IgD-negative memory B cell (primary cell): ENCODE measurements around the gene NAV2. TPM values are rescaled to one million over a fixed set of nuclear protein-coding genes. Genes with fewer than 3 reads are reported as not detected.

Source experiments
- H3K27ac Mint-ChIP-seq, 3 donors: one replicate each; pipeline ENCODE4 v1.8.0; 2020 to 2022; ENCODE audit warnings: mild to moderate bottlenecking in 3 of 3, mixed read lengths in 3 of 3, moderate library complexity in 1 of 3
- H3K27me3 Mint-ChIP-seq: one replicate; pipeline ENCODE4 v1.8.0; 2021; ENCODE audit warnings: mixed read lengths
- H3K36me3 Mint-ChIP-seq: one replicate; pipeline ENCODE4 v1.8.0; 2020; ENCODE audit warnings: mild to moderate bottlenecking, mixed read lengths
- H3K4me1 Mint-ChIP-seq, 3 donors: one replicate each; pipeline ENCODE4 v1.8.0; 2020 to 2022; ENCODE audit warnings: mixed read lengths in 3 of 3, mild to moderate bottlenecking in 1 of 3
- H3K4me3 Mint-ChIP-seq, 4 donors: one replicate each; pipeline ENCODE4 v1.8.0; 2020 to 2022; ENCODE audit warnings: mild to moderate bottlenecking in 4 of 4, mixed read lengths in 4 of 4, moderate library complexity in 3 of 4
- H3K9me3 Mint-ChIP-seq, 3 donors: one replicate each; pipeline ENCODE4 v1.8.0; 2020 to 2021; ENCODE audit warnings: mixed read lengths in 3 of 3, mild to moderate bottlenecking in 1 of 3
- polyA plus RNA-seq: library from polyadenylated mRNA; unstranded; fragments of 300-500 nt; fragmentation: Illumina TruSeq; gene quantifications from one replicate; pipeline ENCODE4 v1.2.3, GENCODE V29; 2021

The NAV2 gene
- polyA plus RNA-seq, 1 donor from 2014 or later, result 0.19 TPM

DNA sequence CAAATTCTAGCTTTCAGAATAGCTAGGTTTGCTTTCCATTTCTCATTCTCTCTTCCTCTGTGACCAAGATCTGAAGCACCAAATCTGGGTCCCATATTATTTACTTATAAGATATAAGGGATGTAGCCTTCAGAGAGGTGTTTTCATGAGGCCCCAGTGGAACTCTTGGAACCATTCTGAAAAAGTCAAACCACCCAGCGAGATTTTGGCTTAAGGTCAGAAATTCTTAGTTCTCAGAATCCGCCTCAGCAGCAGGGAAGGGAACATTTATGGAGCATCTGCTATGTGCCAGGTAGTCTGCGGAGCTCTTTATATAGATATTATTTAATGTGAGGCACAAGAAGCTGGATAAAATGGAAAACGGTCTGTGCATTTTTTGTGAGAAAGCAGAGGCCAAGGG is 6.3 kb downstream of the NAV2 start:
- no peaks in the 10 kb centered on the region for H3K9me3 Mint-ChIP-seq
- H3K27me3 Mint-ChIP-seq, result peaks cover 27% of the 10 kb centered on the region
- H3K4me1 Mint-ChIP-seq, result peaks cover 2 to 6% (median 5%) of the 10 kb centered on the region in 3 donors
- H3K36me3 Mint-ChIP-seq, result peaks cover 3% of the 10 kb centered on the region
- H3K27ac Mint-ChIP-seq, result no peak overlapping the region
- H3K4me3 Mint-ChIP-seq, result no peak overlapping the region

DNA sequence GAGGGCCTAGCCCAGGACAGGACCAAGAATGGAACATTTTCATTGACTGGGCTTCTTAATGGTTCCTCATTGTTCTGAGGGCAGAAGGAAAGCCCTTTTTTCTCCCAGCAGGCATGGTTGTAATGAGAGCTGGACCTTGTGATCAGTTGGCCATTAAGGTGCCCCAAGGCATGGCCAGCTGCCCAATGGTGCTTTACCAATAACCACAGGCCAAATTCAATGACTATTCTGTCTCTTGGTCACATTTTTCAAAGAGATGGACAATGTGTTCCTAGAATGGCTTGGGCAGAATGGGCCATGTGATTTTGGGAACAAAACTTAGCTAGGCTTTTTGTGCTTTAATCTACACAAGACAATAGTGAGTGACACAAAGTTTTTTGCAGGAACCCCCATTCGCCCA is 7.3 kb downstream of the NAV2 start:
- H3K27ac Mint-ChIP-seq, result no peak overlapping the region
- H3K27me3 Mint-ChIP-seq, result peaks cover 17% of the 10 kb centered on the region
- H3K9me3 Mint-ChIP-seq, result no peaks in the 10 kb centered on the region
- H3K4me3 Mint-ChIP-seq, result no peak overlapping the region
- H3K4me1 Mint-ChIP-seq, result no peaks in the 10 kb centered on the region
- peaks cover 3% of the 10 kb centered on the region for H3K36me3 Mint-ChIP-seq

DNA sequence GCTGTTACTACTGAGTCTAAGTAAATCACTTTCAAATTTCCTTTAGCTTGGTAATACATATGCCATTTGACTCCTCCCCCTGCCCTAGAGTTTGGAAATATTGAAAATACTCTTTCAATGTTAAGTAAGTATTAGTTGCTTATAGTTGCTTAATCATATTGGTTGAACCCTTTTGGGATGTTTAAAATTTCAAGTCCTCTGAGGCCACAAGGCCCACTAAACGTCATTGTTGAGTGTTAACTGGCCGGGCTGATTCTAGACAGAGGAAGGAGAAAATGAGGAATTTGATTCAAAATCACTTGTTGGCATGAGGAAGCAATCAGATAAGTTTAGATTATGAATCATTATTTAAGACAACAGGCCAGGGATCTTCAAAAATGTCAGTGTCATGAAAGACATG is 8.5 kb downstream of the NAV2 start:
- H3K27ac Mint-ChIP-seq, result no peak overlapping the region
- peaks cover 3% of the 10 kb centered on the region for H3K36me3 Mint-ChIP-seq
- H3K9me3 Mint-ChIP-seq, result no peaks in the 10 kb centered on the region
- no peak overlapping the region for H3K4me3 Mint-ChIP-seq
- no peaks in the 10 kb centered on the region for H3K4me1 Mint-ChIP-seq
- H3K27me3 Mint-ChIP-seq, result peaks cover 11% of the 10 kb centered on the region

DNA sequence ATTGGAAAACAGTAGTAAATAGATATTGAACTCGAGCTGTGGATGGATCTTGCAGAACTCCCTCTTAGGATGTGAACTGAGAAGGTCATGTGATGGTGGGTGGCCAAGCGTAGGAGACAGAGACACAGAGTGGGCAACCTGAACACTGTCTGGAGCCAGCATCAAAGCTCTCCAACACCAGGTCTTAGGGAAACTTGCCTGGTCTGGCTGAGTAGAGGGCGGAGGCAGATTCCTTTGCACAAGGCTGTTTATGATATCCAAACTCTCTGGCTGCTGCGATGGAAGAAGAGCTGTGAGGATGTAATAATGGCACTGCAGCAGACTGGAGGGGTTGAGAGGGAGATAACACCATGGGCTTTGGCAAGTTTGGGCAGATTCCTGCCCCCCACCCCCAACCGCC is 10.1 kb downstream of the NAV2 start:
- Mint-ChIP-seq H3K36me3 (no peaks in the 10 kb centered on the region), H3K9me3 (no peaks in the 10 kb centered on the region), H3K27me3 (peaks cover 3% of the 10 kb centered on the region), H3K4me3 (no peak overlapping the region), H3K4me1 (no peaks in the 10 kb centered on the region), H3K27ac (no peak overlapping the region)

DNA sequence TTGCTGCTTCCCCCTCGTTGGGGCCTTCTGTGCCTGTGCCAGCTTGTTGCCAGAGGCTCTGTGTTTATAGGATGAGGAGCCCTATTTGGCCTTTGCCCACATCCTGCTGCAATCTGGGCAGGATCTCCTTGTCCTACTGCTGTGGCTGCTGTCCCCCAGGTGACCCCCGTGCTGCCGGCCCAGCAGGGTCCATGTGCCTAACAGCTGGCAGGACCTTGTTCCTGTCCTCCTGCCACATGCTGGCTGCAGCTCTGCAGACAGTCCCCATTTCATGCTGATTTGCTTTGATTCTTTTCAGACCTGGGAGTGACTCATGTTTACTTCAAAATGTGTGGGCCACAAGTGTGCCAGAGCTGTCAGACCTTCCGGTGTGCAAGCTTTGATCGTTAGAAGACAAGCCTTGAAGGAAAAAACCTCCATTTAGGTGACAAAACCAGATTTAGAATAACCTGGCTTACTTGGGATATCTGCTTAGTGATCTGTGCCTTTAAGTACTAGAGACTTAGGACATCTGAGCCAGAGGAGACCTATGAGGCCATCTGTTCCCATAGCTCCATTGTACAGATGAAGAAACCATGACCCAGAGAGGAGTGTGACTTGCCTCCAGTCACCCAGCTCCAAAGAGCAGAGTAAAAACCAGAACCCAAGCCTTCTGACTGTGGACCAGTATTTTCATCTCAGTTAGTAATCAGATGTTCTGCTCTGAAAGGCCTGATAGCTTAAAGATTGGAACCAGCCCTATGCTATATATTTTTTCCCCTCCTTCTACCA is 11.1 kb downstream of the NAV2 start:
- Mint-ChIP-seq H3K4me1 (no peaks in the 10 kb centered on the region), H3K27me3 (peaks cover 3% of the 10 kb centered on the region)

DNA sequence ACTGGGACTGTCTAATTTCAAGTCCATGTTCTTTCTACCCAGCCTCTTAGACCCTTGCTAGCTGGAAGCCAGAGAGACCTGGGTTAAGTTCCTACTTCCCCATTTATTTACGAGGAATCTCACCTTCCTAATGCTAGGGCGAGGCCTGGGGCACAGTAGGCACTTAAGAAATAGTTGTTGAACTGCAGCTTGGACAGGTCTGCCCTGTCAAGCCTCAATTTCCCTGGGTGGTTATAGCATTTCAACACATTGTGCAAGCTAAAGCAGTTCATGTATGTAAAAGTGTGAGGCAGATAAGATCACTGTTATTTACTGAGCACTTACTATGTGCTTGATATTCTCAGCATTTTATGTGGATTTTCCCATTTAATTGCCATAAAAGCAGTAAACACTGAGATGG is 12.1 kb downstream of the NAV2 start:
- Mint-ChIP-seq H3K9me3 (no peaks in the 10 kb centered on the region), H3K36me3 (no peaks in the 10 kb centered on the region), H3K4me3 (no peak overlapping the region), H3K27me3 (peaks cover 6% of the 10 kb centered on the region), H3K4me1 (no peaks in the 10 kb centered on the region), H3K27ac (no peak overlapping the region)

More for the DNA sequence above, 11.1 kb downstream of the NAV2 start:
- H3K4me3 Mint-ChIP-seq, result no peak overlapping the region
- no peaks in the 10 kb centered on the region for H3K9me3 Mint-ChIP-seq
- no peaks in the 10 kb centered on the region for H3K36me3 Mint-ChIP-seq
- no peak overlapping the region for H3K27ac Mint-ChIP-seq

DNA sequence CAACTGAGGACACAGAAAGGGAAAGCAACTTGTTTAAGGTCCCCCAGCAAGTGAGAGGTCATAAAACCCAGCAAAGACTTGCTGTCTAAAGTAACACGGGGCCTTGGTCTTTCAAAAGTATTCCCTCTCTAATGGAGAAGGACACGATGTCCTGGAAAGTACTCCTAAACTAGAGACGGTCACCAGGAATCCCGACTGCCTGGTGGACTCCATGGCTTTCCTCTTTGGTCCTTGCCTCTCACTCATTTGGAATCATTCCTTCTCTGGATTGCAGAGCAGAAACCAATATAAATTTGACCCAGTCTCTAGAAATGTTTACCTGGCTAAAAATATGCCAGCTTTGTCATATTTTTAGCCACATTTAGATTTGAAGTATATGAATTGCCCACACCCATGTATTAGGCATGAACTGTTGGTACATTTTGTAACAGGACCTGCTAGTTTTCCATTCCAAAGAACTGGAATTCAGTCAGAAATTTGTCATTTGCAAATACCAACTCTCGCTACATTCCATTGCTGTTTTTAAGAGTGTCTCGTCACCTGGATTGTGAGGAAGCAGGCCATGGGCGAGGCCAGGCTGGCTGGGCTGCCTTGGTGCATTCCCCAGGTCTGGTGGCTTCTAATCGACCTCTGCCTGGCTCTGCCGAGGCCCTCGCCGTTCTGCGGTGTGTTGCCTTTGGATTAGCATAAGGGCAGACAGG is 12.9 kb downstream of the NAV2 start:
- peaks cover 6% of the 10 kb centered on the region for H3K27me3 Mint-ChIP-seq
- H3K36me3 Mint-ChIP-seq, result no peaks in the 10 kb centered on the region
- H3K4me3 Mint-ChIP-seq, result no peak overlapping the region
- H3K9me3 Mint-ChIP-seq, result no peaks in the 10 kb centered on the region
- no peaks in the 10 kb centered on the region for H3K4me1 Mint-ChIP-seq
- peak overlapping the region in 1 of 3 donors; percentile 40 for H3K27ac Mint-ChIP-seq

DNA sequence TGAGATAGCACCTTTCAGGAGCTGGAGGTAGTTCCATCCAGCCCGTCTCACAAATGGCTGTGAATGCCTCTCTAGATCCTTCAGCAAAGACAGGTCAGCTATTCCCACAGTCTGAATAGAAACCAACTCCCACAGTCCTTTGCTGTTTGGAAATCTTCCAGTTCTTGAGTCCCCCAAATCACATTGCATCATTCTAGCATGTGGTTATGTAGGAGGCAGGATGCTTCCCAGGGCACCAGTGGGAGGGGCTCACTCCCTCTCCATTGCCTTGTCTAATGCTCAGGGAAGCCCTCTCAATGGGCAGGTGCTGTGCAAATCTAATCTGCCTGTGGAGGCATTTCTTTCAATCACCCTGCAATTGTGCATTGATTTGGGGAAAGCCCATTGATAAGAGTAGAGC is 14.6 kb downstream of the NAV2 start:
- H3K4me3 Mint-ChIP-seq, result no peak overlapping the region
- no peaks in the 10 kb centered on the region for H3K4me1 Mint-ChIP-seq
- no peaks in the 10 kb centered on the region for H3K9me3 Mint-ChIP-seq
- H3K36me3 Mint-ChIP-seq, result no peaks in the 10 kb centered on the region
- no peak overlapping the region for H3K27ac Mint-ChIP-seq
- peaks cover 6% of the 10 kb centered on the region for H3K27me3 Mint-ChIP-seq

DNA sequence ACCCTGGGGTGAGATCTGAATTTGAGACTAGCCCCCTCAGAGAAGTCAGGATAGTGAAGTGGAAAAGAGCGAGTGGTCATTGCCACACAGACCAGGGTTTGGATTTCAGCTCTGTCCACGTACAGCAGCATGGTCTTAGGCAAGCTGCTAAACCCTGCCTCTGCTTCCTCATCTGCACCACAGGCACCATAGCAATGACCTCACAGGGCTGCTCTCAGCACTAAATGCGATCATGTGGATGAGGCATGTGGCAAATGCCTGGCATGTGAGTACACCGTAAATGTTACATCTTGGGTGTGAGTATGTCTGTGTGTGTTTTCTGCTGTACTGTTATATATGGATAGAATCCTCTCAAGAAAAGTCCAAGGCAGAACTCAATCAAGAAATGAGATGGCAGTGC is 15.8 kb downstream of the NAV2 start:
- Mint-ChIP-seq H3K4me1 (no peaks in the 10 kb centered on the region), H3K4me3 (no peak overlapping the region), H3K27ac (no peak overlapping the region), H3K36me3 (no peaks in the 10 kb centered on the region), H3K9me3 (no peaks in the 10 kb centered on the region), H3K27me3 (peaks cover 6% of the 10 kb centered on the region)

DNA sequence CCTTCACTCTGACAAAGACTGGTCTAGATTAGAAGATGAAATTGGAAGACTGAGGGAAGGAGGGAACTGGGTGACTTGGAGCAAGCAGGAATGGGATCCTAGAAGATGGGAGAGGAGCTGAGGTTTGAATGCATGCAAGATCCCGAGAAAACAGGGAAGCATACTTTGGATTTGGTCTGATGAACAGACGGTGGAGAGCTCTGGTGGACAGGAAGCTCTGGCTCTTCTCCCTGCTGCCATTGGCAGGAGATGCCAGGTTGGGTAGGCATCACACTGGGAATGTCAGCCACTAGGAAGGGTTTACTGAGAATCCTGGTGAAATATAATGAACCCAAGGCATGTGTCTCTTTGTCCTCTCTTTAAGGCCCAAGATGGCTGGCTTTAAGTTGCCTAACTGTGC is 16.5 kb downstream of the NAV2 start:
- H3K9me3 Mint-ChIP-seq, result no peaks in the 10 kb centered on the region
- H3K4me3 Mint-ChIP-seq, result no peak overlapping the region
- H3K27me3 Mint-ChIP-seq, result peaks cover 6% of the 10 kb centered on the region
- H3K4me1 Mint-ChIP-seq, result no peaks in the 10 kb centered on the region
- no peaks in the 10 kb centered on the region for H3K36me3 Mint-ChIP-seq
- H3K27ac Mint-ChIP-seq, result no peak overlapping the region

DNA sequence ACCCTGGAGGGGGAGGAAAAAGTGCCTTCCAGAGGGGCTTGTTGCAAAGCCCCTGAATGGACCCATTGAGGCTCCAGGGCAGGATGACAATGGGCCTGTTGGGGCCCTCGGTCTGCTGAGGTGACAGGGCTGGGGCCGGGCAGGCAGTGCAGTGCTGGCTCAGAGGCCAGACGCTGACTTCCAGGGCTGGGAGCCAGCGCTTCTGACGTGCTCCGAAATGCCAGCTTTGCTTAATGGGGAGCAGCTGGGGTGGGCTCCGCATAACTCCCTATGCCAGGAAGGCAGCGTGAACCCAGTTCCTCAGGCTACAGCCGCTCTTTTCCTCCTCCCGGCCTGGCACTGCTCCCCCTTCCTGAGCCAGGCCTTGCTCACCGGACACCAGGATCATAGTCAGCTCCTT is 17.7 kb downstream of the NAV2 start:
- no peak overlapping the region for H3K27ac Mint-ChIP-seq
- no peaks in the 10 kb centered on the region for H3K36me3 Mint-ChIP-seq
- H3K27me3 Mint-ChIP-seq, result peaks cover 6% of the 10 kb centered on the region
- H3K4me3 Mint-ChIP-seq, result no peak overlapping the region
- H3K9me3 Mint-ChIP-seq, result no peaks in the 10 kb centered on the region
- no peaks in the 10 kb centered on the region for H3K4me1 Mint-ChIP-seq

DNA sequence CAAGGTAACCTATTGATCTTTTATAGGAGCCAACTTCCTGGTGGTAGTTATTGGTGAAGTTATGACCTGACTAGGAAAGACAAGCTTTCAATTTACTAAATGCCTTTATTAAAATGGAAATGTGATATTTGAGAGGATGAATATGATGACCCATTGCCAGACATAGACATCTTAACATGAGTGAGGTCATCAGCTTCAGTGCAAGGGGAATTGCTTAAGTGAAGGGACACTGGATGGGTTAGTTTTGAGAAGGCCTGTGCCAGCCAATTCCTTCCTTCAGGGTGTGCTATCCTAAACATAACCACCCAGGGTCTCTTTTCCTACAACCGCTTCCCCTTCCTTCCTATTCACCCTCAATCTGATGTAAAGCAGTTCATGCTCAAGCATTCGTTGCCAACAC is 21.5 kb downstream of the NAV2 start:
- no peaks in the 10 kb centered on the region for H3K4me1 Mint-ChIP-seq
- peaks cover 6% of the 10 kb centered on the region for H3K27me3 Mint-ChIP-seq
- no peaks in the 10 kb centered on the region for H3K9me3 Mint-ChIP-seq
- H3K4me3 Mint-ChIP-seq, result no peak overlapping the region
- no peak overlapping the region for H3K27ac Mint-ChIP-seq
- no peaks in the 10 kb centered on the region for H3K36me3 Mint-ChIP-seq

DNA sequence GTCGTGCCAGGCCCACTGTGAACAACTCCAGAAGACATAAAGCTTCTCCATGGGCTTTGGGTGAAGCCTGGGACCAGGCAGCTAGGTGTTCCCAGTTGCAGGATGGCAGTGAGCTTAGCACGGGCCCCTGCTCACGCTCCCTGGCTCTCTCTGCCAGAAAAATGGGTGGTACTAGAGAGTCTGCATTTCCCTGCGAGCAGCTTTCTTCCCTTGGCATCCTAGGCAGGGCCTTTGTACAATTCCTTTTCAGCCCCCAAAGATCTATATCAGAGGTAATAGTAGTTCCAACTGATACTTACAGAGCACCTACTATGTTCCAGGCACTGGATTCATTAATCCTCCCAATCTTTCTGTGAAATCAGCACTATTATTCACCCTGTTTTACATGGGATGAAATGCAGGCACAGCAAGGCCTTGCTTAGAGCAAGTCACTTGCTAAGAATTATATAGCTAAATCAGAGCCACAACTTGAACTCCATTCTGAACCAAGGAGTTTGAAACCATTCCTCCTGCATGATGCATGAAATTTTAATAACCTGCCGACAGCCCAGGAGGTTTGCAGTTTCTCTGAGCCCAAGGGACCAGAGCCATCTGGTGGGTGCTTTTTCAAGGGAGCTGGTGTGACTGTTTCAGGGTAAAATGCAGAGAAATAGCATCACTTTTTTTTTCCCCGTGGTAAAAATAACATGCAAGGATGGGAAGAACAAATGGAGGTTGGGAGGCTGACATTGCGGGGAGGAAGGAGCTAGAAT is 22.7 kb downstream of the NAV2 start:
- Mint-ChIP-seq H3K27ac (no peak overlapping the region), H3K9me3 (no peaks in the 10 kb centered on the region), H3K27me3 (peaks cover 6% of the 10 kb centered on the region), H3K4me3 (no peak overlapping the region), H3K4me1 (no peaks in the 10 kb centered on the region), H3K36me3 (no peaks in the 10 kb centered on the region)

DNA sequence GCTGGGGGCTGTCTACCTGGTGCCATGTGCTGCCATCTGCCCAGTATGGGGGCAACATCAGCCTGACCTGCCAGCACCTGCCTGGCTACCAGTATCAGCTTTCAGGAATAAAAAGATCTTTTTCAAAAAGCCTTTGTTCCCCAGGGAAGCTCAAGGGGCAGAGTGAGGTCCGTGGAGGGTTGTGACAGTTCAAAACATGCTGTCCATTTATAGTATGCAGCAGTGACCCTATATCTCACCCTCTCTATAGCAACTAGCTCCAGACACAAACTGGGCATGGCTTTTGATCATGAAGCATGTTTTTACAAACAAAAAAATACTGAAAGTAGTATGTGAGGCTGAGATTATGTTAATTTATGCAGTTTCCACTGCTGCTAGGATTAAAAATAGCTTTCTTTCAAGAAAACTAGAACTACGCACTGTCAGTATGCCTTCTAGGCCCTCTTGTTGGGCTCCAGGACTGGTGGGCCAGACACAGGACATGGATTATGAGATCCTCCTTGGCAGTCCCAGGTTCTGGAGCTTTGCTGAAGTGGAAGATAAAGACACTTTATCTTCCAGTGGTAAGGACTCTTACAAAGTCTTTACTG is 23.4 kb downstream of the NAV2 start:
- Mint-ChIP-seq H3K9me3 (no peaks in the 10 kb centered on the region), H3K27me3 (peaks cover 6% of the 10 kb centered on the region), H3K36me3 (no peaks in the 10 kb centered on the region), H3K27ac (no peak overlapping the region), H3K4me3 (no peak overlapping the region), H3K4me1 (no peaks in the 10 kb centered on the region)

DNA sequence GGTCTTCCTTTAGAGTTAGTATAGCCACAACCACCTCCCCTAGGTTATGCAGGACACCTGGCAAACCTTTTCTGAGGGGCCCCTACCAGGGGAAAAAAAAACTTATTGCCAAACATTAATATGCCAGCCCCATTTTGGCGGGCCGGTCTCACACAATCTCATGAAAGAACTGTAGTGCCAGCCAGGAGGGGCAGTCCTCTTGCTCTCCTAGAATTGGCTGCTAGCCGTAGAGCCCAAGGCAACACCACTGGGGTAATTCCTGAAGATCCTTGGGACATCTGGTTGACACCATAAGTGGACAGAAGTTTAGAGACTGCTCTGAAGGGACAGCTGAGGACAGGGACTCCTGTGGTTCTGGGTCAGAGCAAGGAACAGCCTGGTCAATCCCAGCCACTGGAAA is 24.2 kb downstream of the NAV2 start:
- Mint-ChIP-seq H3K4me3 (no peak overlapping the region), H3K9me3 (no peaks in the 10 kb centered on the region), H3K27ac (no peak overlapping the region), H3K4me1 (no peaks in the 10 kb centered on the region), H3K27me3 (peaks cover 6% of the 10 kb centered on the region), H3K36me3 (no peaks in the 10 kb centered on the region)
